Measurements from ENCODE around the gene MBD5. TPM values are rescaled to one million over a fixed set of nuclear protein-coding genes. Genes with fewer than 3 reads are reported as not detected.
"Not testable (repeated sequence)": the region's sequence is repeated elsewhere in the genome, so short reads cannot be mapped to it uniquely, and the experiment has no call there.

Gene MBD5
- total and polyA plus RNA-seq, 2 donors: 16.5 to 134 TPM

- no peak for DNase-seq (ENCODE audit: extremely low spot score)
- Histone ChIP-seq H3K4me3 (ENCODE audit: low read depth, low read length) (no peak overlapping the region), H3K36me3 (ENCODE audit: insufficient read depth) (no peaks in the 10 kb centered on the region), H3K4me1 (ENCODE audit: insufficient read depth) (no peaks in the 10 kb centered on the region), H3K27ac (ENCODE audit: low read depth) (no peak overlapping the region)
- 98% methylated on average over 5 of the region's 5 CpGs for WGBS
Observed at GRCh38 chr2:148007219-148007900, 13.5 kb upstream of the MBD5 start.

GRCh38 chr2:148008411-148008810, 12.5 kb upstream of the MBD5 start:
- not testable (repeated sequence) for H3K4me3 ChIP-seq (ENCODE audit: low read depth, low read length); H3K36me3 ChIP-seq (ENCODE audit: insufficient read depth); H3K4me1 ChIP-seq (ENCODE audit: insufficient read depth); DNase-seq (ENCODE audit: extremely low spot score); H3K27ac ChIP-seq (ENCODE audit: low read depth)
- 96% methylated on average over 7 of the region's 7 CpGs for WGBS

- no peak for DNase-seq (ENCODE audit: extremely low spot score)
- 73% methylated on average over 2 of the region's 2 CpGs for WGBS
- no peaks in the 10 kb centered on the region for H3K36me3 ChIP-seq (ENCODE audit: insufficient read depth)
- no peaks in the 10 kb centered on the region for H3K4me1 ChIP-seq (ENCODE audit: insufficient read depth)
- H3K27ac ChIP-seq (ENCODE audit: low read depth): no peak overlapping the region
- H3K4me3 ChIP-seq (ENCODE audit: low read depth, low read length): no peak overlapping the region
Observed at GRCh38 chr2:148013876-148014275, 7.0 kb upstream of the MBD5 start.

GRCh38 chr2:148014616-148015015, 6.3 kb upstream of the MBD5 start:
- 86% methylated on average over 5 of the region's 5 CpGs for WGBS
- Histone ChIP-seq H3K27ac (ENCODE audit: low read depth) (no peak overlapping the region), H3K36me3 (ENCODE audit: insufficient read depth) (no peaks in the 10 kb centered on the region), H3K4me3 (ENCODE audit: low read depth, low read length) (no peak overlapping the region), H3K4me1 (ENCODE audit: insufficient read depth) (no peaks in the 10 kb centered on the region)
- no peak for DNase-seq (ENCODE audit: extremely low spot score)

- Histone ChIP-seq H3K4me1 (ENCODE audit: insufficient read depth) (no peaks in the 10 kb centered on the region), H3K27ac (ENCODE audit: low read depth) (peak within 1 kb of the TSS; percentile 93), H3K36me3 (ENCODE audit: insufficient read depth) (no peaks in the 10 kb centered on the region), H3K4me3 (ENCODE audit: low read depth, low read length) (peak within 1 kb of the TSS; percentile 60)
- DNase-seq (ENCODE audit: extremely low spot score): peak; percentile 100
- under 1% methylated on average over 52 of the region's 52 CpGs for WGBS
Observed at GRCh38 chr2:148020111-148021058, 506 bp upstream of the MBD5 start, which contains the start of gene ORC4. TSS of gene ORC4 (minus strand) at chr2:148020737. CDS start at chr2:147975958, 44,779 bp downstream.

GRCh38 chr2:148021886-148022285, 995 bp downstream of the MBD5 start:
- no peaks in the 10 kb centered on the region for H3K36me3 ChIP-seq (ENCODE audit: insufficient read depth)
- 2% methylated on average over 3 of the region's 3 CpGs for WGBS
- no peak for DNase-seq (ENCODE audit: extremely low spot score)
- no peaks in the 10 kb centered on the region for H3K4me1 ChIP-seq (ENCODE audit: insufficient read depth)
- no peak overlapping the region for H3K27ac ChIP-seq (ENCODE audit: low read depth)
- H3K4me3 ChIP-seq (ENCODE audit: low read depth, low read length): peak overlapping the region; percentile 55

- Histone ChIP-seq H3K27ac (ENCODE audit: low read depth) (no peak overlapping the region), H3K4me1 (ENCODE audit: insufficient read depth) (no peaks in the 10 kb centered on the region), H3K4me3 (ENCODE audit: low read depth, low read length) (peak overlapping the region; percentile 55), H3K36me3 (ENCODE audit: insufficient read depth) (no peaks in the 10 kb centered on the region)
- WGBS: 11% methylated on average over 1 of the region's 1 CpG
- no peak for DNase-seq (ENCODE audit: extremely low spot score)
Observed at GRCh38 chr2:148022351-148022750, 1.5 kb downstream of the MBD5 start.

- 65% methylated on average over 2 of the region's 2 CpGs for WGBS
- H3K27ac ChIP-seq (ENCODE audit: low read depth): no peak overlapping the region
- H3K4me1 ChIP-seq (ENCODE audit: insufficient read depth): no peaks in the 10 kb centered on the region
- no peak for DNase-seq (ENCODE audit: extremely low spot score)
- no peaks in the 10 kb centered on the region for H3K36me3 ChIP-seq (ENCODE audit: insufficient read depth)
- H3K4me3 ChIP-seq (ENCODE audit: low read depth, low read length): no peak overlapping the region
Observed at GRCh38 chr2:148022882-148023281, 2.0 kb downstream of the MBD5 start.

- H3K4me1 ChIP-seq (ENCODE audit: insufficient read depth): no peaks in the 10 kb centered on the region
- no peak for DNase-seq (ENCODE audit: extremely low spot score)
- H3K27ac ChIP-seq (ENCODE audit: low read depth): no peak overlapping the region
- H3K4me3 ChIP-seq (ENCODE audit: low read depth, low read length): no peak overlapping the region
- H3K36me3 ChIP-seq (ENCODE audit: insufficient read depth): no peaks in the 10 kb centered on the region
Observed at GRCh38 chr2:148023861-148024260, 3.0 kb downstream of the MBD5 start.

GRCh38 chr2:148026573-148026972, 5.7 kb downstream of the MBD5 start:
- DNase-seq (ENCODE audit: extremely low spot score): no peak
- Histone ChIP-seq H3K4me1 (ENCODE audit: insufficient read depth) (no peaks in the 10 kb centered on the region), H3K36me3 (ENCODE audit: insufficient read depth) (no peaks in the 10 kb centered on the region), H3K27ac (ENCODE audit: low read depth) (no peak overlapping the region), H3K4me3 (ENCODE audit: low read depth, low read length) (no peak overlapping the region)
- 98% methylated on average over 2 of the region's 2 CpGs for WGBS

- Histone ChIP-seq H3K36me3 (ENCODE audit: insufficient read depth) (no peaks in the 10 kb centered on the region), H3K27ac (ENCODE audit: low read depth) (no peak overlapping the region), H3K4me3 (ENCODE audit: low read depth, low read length) (no peak overlapping the region), H3K4me1 (ENCODE audit: insufficient read depth) (no peaks in the 10 kb centered on the region)
- no peak for DNase-seq (ENCODE audit: extremely low spot score)
- WGBS: 56% methylated on average over 1 of the region's 1 CpG
Observed at GRCh38 chr2:148027822-148028221, 6.9 kb downstream of the MBD5 start.

GRCh38 chr2:148028781-148029180, 7.9 kb downstream of the MBD5 start:
- Histone ChIP-seq H3K27ac (ENCODE audit: low read depth) (no peak overlapping the region), H3K36me3 (ENCODE audit: insufficient read depth) (no peaks in the 10 kb centered on the region), H3K4me1 (ENCODE audit: insufficient read depth) (no peaks in the 10 kb centered on the region), H3K4me3 (ENCODE audit: low read depth, low read length) (no peak overlapping the region)
- DNase-seq (ENCODE audit: extremely low spot score): no peak
- WGBS: 30% methylated on average over 1 of the region's 1 CpG

GRCh38 chr2:148031152-148031551, 10.3 kb downstream of the MBD5 start:
- no peak for DNase-seq (ENCODE audit: extremely low spot score)
- H3K36me3 ChIP-seq (ENCODE audit: insufficient read depth): no peaks in the 10 kb centered on the region
- H3K4me3 ChIP-seq (ENCODE audit: low read depth, low read length): no peak overlapping the region
- no peak overlapping the region for H3K27ac ChIP-seq (ENCODE audit: low read depth)
- H3K4me1 ChIP-seq (ENCODE audit: insufficient read depth): no peaks in the 10 kb centered on the region

GRCh38 chr2:148032215-148032614, 11.3 kb downstream of the MBD5 start:
- WGBS: 59% methylated on average over 4 of the region's 4 CpGs
- Histone ChIP-seq H3K4me1 (ENCODE audit: insufficient read depth) (no peaks in the 10 kb centered on the region), H3K4me3 (ENCODE audit: low read depth, low read length) (no peak overlapping the region), H3K27ac (ENCODE audit: low read depth) (peak overlapping the region; percentile 10), H3K36me3 (ENCODE audit: insufficient read depth) (no peaks in the 10 kb centered on the region)
- DNase-seq (ENCODE audit: extremely low spot score): no peak

Measured in urinary bladder (tissue), 4 donors.